Astrocyte (in vitro differentiated cells and primary cell): Measurements from ENCODE around the gene ARSA. TPM values are rescaled to one million over a fixed set of nuclear protein-coding genes. Genes with fewer than 3 reads are reported as not detected.
"Not testable (repeated sequence)": the region's sequence is repeated elsewhere in the genome, so short reads cannot be mapped to it uniquely, and the experiment has no call there.

Experiments
- DNase-seq: peaks from one replicate; pipeline ENCODE4 v3.0.0-alpha.2; 2010; ENCODE audit warnings: low read depth
- FAIRE-seq: peaks from 2 replicates; lab custom pipeline; 2011; peaks lifted over from hg19 to GRCh38; lab: Jason Lieb, UNC
- H2AFZ ChIP-seq: 2 replicates; pipeline ENCODE4 v1.6.0; 2012; ENCODE audit warnings: low read depth, low read length, inconsistent platforms
- H3K27ac ChIP-seq: 2 replicates; pipeline ENCODE4 v1.5.1; 2011; ENCODE audit warnings: low read depth, low read length, inconsistent platforms
- H3K27me3 ChIP-seq: 2 replicates; pipeline ENCODE4 v1.6.0; 2011; ENCODE audit warnings: low read length, inconsistent platforms; ENCODE audit not compliant: insufficient read depth
- H3K36me3 ChIP-seq: 2 replicates; pipeline ENCODE4 v1.5.1; 2011; ENCODE audit warnings: low read length, inconsistent platforms; ENCODE audit not compliant: insufficient read depth
- H3K4me1 ChIP-seq: 2 replicates; pipeline ENCODE4 v1.5.1; 2011; ENCODE audit warnings: low read length, inconsistent platforms; ENCODE audit not compliant: insufficient read depth
- H3K4me2 ChIP-seq: 2 replicates; pipeline ENCODE4 v1.6.0; 2012; ENCODE audit warnings: low read length, inconsistent platforms
- H3K4me3 ChIP-seq: 2 replicates; pipeline ENCODE4 v1.5.1; 2011; ENCODE audit warnings: low read depth, mild to moderate bottlenecking, low read length, inconsistent platforms; ENCODE audit not compliant: insufficient read depth
- H3K79me2 ChIP-seq: 2 replicates; pipeline ENCODE4 v1.6.0; 2012; ENCODE audit warnings: mild to moderate bottlenecking, low read length, inconsistent platforms; ENCODE audit not compliant: insufficient read depth
- H3K9ac ChIP-seq: 2 replicates; pipeline ENCODE4 v1.6.0; 2012; ENCODE audit warnings: mild to moderate bottlenecking, low read length, inconsistent platforms
- H3K9me3 ChIP-seq: 2 replicates; pipeline ENCODE4 v1.5.1; 2012; ENCODE audit warnings: low read depth, mild to moderate bottlenecking, low read length, inconsistent platforms; ENCODE audit not compliant: insufficient read depth
- H4K20me1 ChIP-seq: 2 replicates; pipeline ENCODE4 v1.6.0; 2012; ENCODE audit warnings: low read length, inconsistent platforms; ENCODE audit not compliant: insufficient read depth
- H3K27ac Mint-ChIP-seq: one replicate; pipeline ENCODE4 v1.8.0; 2021; ENCODE audit warnings: mild to moderate bottlenecking, mixed read lengths; ENCODE audit not compliant: unreplicated experiment
- H3K27me3 Mint-ChIP-seq: one replicate; pipeline ENCODE4 v1.8.0; 2021; ENCODE audit warnings: low read depth, mixed read lengths; ENCODE audit not compliant: unreplicated experiment
- H3K36me3 Mint-ChIP-seq: one replicate; pipeline ENCODE4 v1.8.0; 2021; ENCODE audit warnings: low read depth, mixed read lengths; ENCODE audit not compliant: unreplicated experiment
- H3K4me1 Mint-ChIP-seq: one replicate; pipeline ENCODE4 v1.8.0; 2021; ENCODE audit warnings: low read depth, mixed read lengths; ENCODE audit not compliant: unreplicated experiment
- H3K4me3 Mint-ChIP-seq: one replicate; pipeline ENCODE4 v1.8.0; 2021; ENCODE audit warnings: mild to moderate bottlenecking, moderate library complexity, mixed read lengths; ENCODE audit not compliant: unreplicated experiment
- H3K9me3 Mint-ChIP-seq: one replicate; pipeline ENCODE4 v1.8.0; 2021; ENCODE audit warnings: mild to moderate bottlenecking, mixed read lengths; ENCODE audit not compliant: unreplicated experiment
- EZH2 ChIP-seq: IDR thresholded peaks from 2 replicates; pipeline ENCODE4 v1.6.1; 2012; ENCODE audit warnings: mild to moderate bottlenecking, low read length, inconsistent platforms; ENCODE audit not compliant: insufficient read depth
- total RNA-seq: library from RNA; stranded (reverse); gene quantifications from 2 replicates; pipeline ENCODE4 v1.2.1, GENCODE V29; 2021
- TF ChIP-seq, protein P1 (sequence below): IDR thresholded peaks from 2 replicates; pipeline ENCODE4 v1.5.1; 2011; ENCODE audit warnings: low read depth, mild to moderate bottlenecking, inconsistent platforms, low read length, moderate library complexity; ENCODE audit not compliant: insufficient read depth

ARSA gene
- total RNA-seq, 1 donor from 2014 or later = 25.5 TPM

DNA sequence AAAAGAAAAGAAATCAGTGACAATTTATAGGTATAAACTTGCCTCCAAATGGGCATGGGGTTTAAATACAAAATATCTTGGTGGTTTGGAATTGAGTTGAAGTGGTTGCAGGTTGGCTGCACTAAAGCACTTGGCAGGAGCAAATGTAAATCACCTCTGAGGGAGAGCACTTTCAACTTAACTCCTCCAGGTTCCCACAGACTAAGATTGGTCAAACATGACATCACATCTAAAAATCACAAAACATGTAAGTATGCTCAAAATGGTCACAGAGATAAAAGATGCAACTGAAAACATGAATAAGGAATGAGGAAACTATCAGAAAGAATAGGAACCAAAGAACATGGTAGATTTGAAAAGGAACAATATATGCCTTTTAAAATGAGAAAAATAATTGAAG is 32.4 kb upstream of the ARSA start:
- H3K27ac ChIP-seq = no peak overlapping the region
- H3K79me2 ChIP-seq = no peaks in the 10 kb centered on the region
- H3K4me2 ChIP-seq = no peak overlapping the region
- no peak for TF ChIP-seq EZH2
- TF ChIP-seq, protein P1, sequence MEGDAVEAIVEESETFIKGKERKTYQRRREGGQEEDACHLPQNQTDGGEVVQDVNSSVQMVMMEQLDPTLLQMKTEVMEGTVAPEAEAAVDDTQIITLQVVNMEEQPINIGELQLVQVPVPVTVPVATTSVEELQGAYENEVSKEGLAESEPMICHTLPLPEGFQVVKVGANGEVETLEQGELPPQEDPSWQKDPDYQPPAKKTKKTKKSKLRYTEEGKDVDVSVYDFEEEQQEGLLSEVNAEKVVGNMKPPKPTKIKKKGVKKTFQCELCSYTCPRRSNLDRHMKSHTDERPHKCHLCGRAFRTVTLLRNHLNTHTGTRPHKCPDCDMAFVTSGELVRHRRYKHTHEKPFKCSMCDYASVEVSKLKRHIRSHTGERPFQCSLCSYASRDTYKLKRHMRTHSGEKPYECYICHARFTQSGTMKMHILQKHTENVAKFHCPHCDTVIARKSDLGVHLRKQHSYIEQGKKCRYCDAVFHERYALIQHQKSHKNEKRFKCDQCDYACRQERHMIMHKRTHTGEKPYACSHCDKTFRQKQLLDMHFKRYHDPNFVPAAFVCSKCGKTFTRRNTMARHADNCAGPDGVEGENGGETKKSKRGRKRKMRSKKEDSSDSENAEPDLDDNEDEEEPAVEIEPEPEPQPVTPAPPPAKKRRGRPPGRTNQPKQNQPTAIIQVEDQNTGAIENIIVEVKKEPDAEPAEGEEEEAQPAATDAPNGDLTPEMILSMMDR = no peak
- no peak overlapping the region for H3K9ac ChIP-seq
- Mint-ChIP-seq H3K9me3 (peaks cover 4% of the 10 kb centered on the region), H3K36me3 (no peaks in the 10 kb centered on the region), H3K4me3 (no peak overlapping the region), H3K27ac (no peak overlapping the region), H3K4me1 (peaks cover 18% of the 10 kb centered on the region), H3K27me3 (no peaks in the 10 kb centered on the region)
- no peak overlapping the region for H3K4me3 ChIP-seq
- peaks cover 9% of the 10 kb centered on the region for H3K4me1 ChIP-seq
- no peaks in the 10 kb centered on the region for H3K36me3 ChIP-seq
- FAIRE-seq = no peak
- H4K20me1 ChIP-seq = no peaks in the 10 kb centered on the region
- no peak overlapping the region for H2AFZ ChIP-seq
- DNase-seq = no peak
- no peaks in the 10 kb centered on the region for H3K9me3 ChIP-seq
- no peaks in the 10 kb centered on the region for H3K27me3 ChIP-seq

DNA sequence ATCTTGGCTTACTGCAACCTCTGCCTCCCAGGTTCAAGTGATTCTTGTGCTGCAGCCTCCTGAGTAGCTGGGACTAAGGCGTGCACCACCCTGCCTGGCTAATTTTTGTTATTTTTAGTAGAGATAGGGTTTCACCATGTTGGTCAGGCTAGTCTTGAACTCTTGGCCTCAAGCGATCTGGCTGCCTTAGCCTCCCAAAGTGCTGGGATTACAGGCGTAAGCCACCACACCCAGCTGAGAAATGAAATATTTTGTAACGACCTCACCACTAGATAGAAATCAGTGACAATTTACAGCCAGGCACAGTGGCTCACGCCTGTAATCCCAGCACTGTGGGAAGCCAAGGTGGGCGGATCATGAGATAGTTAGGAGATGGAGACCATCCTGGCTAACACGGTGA is 31.8 kb upstream of the ARSA start:
- H3K9me3 ChIP-seq, H3K27me3 Mint-ChIP-seq, H2AFZ ChIP-seq, H3K4me2 ChIP-seq, H3K27me3 ChIP-seq, H3K4me3 Mint-ChIP-seq, H3K79me2 ChIP-seq, DNase-seq, H3K36me3 ChIP-seq, H3K9me3 Mint-ChIP-seq, H3K36me3 Mint-ChIP-seq, H4K20me1 ChIP-seq, H3K27ac Mint-ChIP-seq, H3K4me3 ChIP-seq, H3K9ac ChIP-seq, H3K27ac ChIP-seq, FAIRE-seq, H3K4me1 ChIP-seq: not testable (repeated sequence)
- H3K4me1 Mint-ChIP-seq = peaks cover 18% of the 10 kb centered on the region

DNA sequence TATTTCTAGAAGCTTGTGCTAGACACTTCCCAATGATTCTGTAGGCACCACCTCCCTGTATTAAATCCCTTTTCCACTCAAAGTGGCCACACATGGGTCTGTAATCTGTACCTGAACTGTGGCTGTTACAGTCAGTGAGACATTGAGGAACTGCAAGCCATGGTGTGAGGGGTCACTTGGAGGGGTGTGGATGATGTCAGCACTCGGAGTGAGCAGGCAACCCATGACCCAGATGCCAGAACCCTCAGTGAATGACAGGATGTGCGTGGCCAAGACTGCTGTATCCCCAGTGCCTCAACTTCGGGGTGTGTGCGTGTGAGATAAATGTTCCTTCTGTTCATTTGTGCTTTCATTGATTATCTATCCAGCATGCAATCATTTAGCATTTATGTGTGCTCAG is 30.0 kb upstream of the ARSA start:
- no peaks in the 10 kb centered on the region for H4K20me1 ChIP-seq
- H3K9me3 ChIP-seq = no peaks in the 10 kb centered on the region
- no peaks in the 10 kb centered on the region for H3K36me3 Mint-ChIP-seq
- H3K27ac Mint-ChIP-seq = no peak overlapping the region
- H3K27ac ChIP-seq = no peak overlapping the region
- H3K9ac ChIP-seq = no peak overlapping the region
- H3K4me2 ChIP-seq = no peak overlapping the region
- H3K9me3 Mint-ChIP-seq = peaks cover 7% of the 10 kb centered on the region
- H3K4me1 Mint-ChIP-seq = peaks cover 18% of the 10 kb centered on the region
- peaks cover 9% of the 10 kb centered on the region for H3K4me1 ChIP-seq
- no peak overlapping the region for H2AFZ ChIP-seq
- H3K27me3 ChIP-seq = no peaks in the 10 kb centered on the region
- peaks cover 5% of the 10 kb centered on the region for H3K27me3 Mint-ChIP-seq
- H3K79me2 ChIP-seq = no peaks in the 10 kb centered on the region
- no peak overlapping the region for H3K4me3 Mint-ChIP-seq
- DNase-seq (no peak), FAIRE-seq (no peak)
- H3K36me3 ChIP-seq = no peaks in the 10 kb centered on the region
- H3K4me3 ChIP-seq = no peak overlapping the region
- no peak for TF ChIP-seq EZH2
- TF ChIP-seq, protein P1 = no peak
